HEK293 (cell line): Measurements from ENCODE around the gene CLASP2.
"Not testable (repeated sequence)": the region's sequence is repeated elsewhere in the genome, so short reads cannot be mapped to it uniquely, and the experiment has no call there.

ENCODE experiments used
- CTCF ChIA-PET: fragments of 350-600 bp; formaldehyde crosslinking; extraction: SDS; loops from one replicate; lab custom pipeline; 2021; ENCODE audit warnings: antibody characterized with exemption; lab: Yijun Ruan, JAX
- POLR2A ChIA-PET: fragments of 300-600 bp; formaldehyde crosslinking; extraction: SDS; loops from one replicate; lab custom pipeline; 2020; ENCODE audit warnings: antibody characterized with exemption, inconsistent platforms; lab: Yijun Ruan, JAX
- H3K27ac ChIP-seq: fragments of 200-500 bp; sonication (Bioruptor generic); 2 replicates; pipeline ENCODE4 v1.5.1; 2014; ENCODE audit warnings: low read depth, low read length, control low read depth, inconsistent platforms; ENCODE audit errors: extremely low read depth
- H3K36me3 ChIP-seq, 2 experiments: fragments of 200-500 bp in 1 of 2; sonication (Bioruptor generic) in 1 of 2; 1 replicate in 1 of 2; 2 replicates in 1 of 2; pipeline ENCODE4 v1.5.1; 2014 to 2017; ENCODE audit warnings: inconsistent platforms in 2 of 2, low read length in 2 of 2; ENCODE audit not compliant: control insufficient read depth in 2 of 2, insufficient read depth in 1 of 2
- H3K4me1 ChIP-seq: fragments of 200-500 bp; sonication (Bioruptor generic); 2 replicates; pipeline ENCODE4 v1.5.1; 2014; ENCODE audit warnings: mild to moderate bottlenecking, low read length, inconsistent platforms; ENCODE audit not compliant: control insufficient read depth, insufficient read depth
- H3K4me3 ChIP-seq: 2 replicates; pipeline ENCODE4 v1.5.1; 2011; ENCODE audit warnings: low read depth, mild to moderate bottlenecking, control low read depth, low read length, moderate library complexity
- H3K9me3 ChIP-seq: fragments of 200-500 bp; sonication (Bioruptor generic); 2 replicates; pipeline ENCODE4 v1.5.1; 2014; ENCODE audit warnings: low read depth, low read length, inconsistent platforms; ENCODE audit not compliant: control insufficient read depth, insufficient read depth
- FEZF1 ChIP-seq: fragments of 450-650 bp; formaldehyde crosslinking; IDR thresholded peaks from 2 replicates; pipeline ENCODE4 v1.5.1; 2016; ENCODE audit warnings: missing biosample characterization, missing genetic modification characterization
- WT1 ChIP-seq: fragments of 450-650 bp; formaldehyde crosslinking; IDR thresholded peaks from 2 replicates; pipeline ENCODE4 v1.5.1; 2016; ENCODE audit warnings: missing biosample characterization, missing genetic modification characterization
- ZBTB7A ChIP-seq: fragments of 450-650 bp; formaldehyde crosslinking; IDR thresholded peaks from 2 replicates; pipeline ENCODE4 v1.5.1; 2016; ENCODE audit warnings: low read depth, missing biosample characterization, missing genetic modification characterization
- ZBTB8A ChIP-seq: fragments of 450-650 bp; formaldehyde crosslinking; IDR thresholded peaks from 2 replicates; pipeline ENCODE4 v1.5.1; 2016; ENCODE audit warnings: missing biosample characterization, missing genetic modification characterization
- ZFP69B ChIP-seq: fragments of 450-650 bp; formaldehyde crosslinking; IDR thresholded peaks from 2 replicates; pipeline ENCODE4 v1.5.1; 2016; ENCODE audit warnings: missing biosample characterization, missing genetic modification characterization
- ZNF133 ChIP-seq: fragments of 450-650 bp; formaldehyde crosslinking; IDR thresholded peaks from 2 replicates; pipeline ENCODE4 v1.5.1; 2016; ENCODE audit warnings: missing biosample characterization, missing genetic modification characterization
- ZNF214 ChIP-seq: fragments of 450-650 bp; formaldehyde crosslinking; IDR thresholded peaks from 2 replicates; pipeline ENCODE4 v1.5.1; 2017; ENCODE audit warnings: missing biosample characterization, mild to moderate bottlenecking, missing genetic modification characterization, borderline replicate concordance
- ZNF354C ChIP-seq: fragments of 450-650 bp; formaldehyde crosslinking; IDR thresholded peaks from 2 replicates; pipeline ENCODE4 v1.5.1; 2016; ENCODE audit warnings: missing biosample characterization, missing genetic modification characterization, low read depth, borderline replicate concordance
- ZNF404 ChIP-seq: fragments of 450-650 bp; formaldehyde crosslinking; IDR thresholded peaks from 2 replicates; pipeline ENCODE4 v1.5.1; 2017; ENCODE audit warnings: missing biosample characterization, missing genetic modification characterization
- ZNF426 ChIP-seq: fragments of 450-650 bp; formaldehyde crosslinking; IDR thresholded peaks from 2 replicates; pipeline ENCODE4 v1.5.1; 2017; ENCODE audit warnings: missing biosample characterization, missing genetic modification characterization, mild to moderate bottlenecking, inconsistent platforms, moderate library complexity
- ZNF558 ChIP-seq: fragments of 450-650 bp; formaldehyde crosslinking; IDR thresholded peaks from 2 replicates; pipeline ENCODE4 v1.5.1; 2016; ENCODE audit warnings: missing biosample characterization, missing genetic modification characterization
- ZNF571 ChIP-seq: fragments of 450-650 bp; formaldehyde crosslinking; IDR thresholded peaks from 2 replicates; pipeline ENCODE4 v1.5.0; 2017; ENCODE audit warnings: missing biosample characterization, missing genetic modification characterization
- ZNF626 ChIP-seq: fragments of 450-650 bp; sonication (Bioruptor Pico); formaldehyde crosslinking; IDR thresholded peaks from 2 replicates; pipeline ENCODE4 v1.5.1; 2018; ENCODE audit warnings: missing biosample characterization, missing genetic modification characterization, inconsistent platforms
- ZNF843 ChIP-seq: fragments of 450-650 bp; formaldehyde crosslinking; IDR thresholded peaks from 2 replicates; pipeline ENCODE4 v1.5.1; 2016; ENCODE audit warnings: missing biosample characterization, missing genetic modification characterization
- TF ChIP-seq, protein P1 (sequence below): fragments of 450-650 bp; formaldehyde crosslinking; IDR thresholded peaks from 2 replicates; pipeline ENCODE4 v1.5.1; 2016; ENCODE audit warnings: missing biosample characterization, missing genetic modification characterization
- TF ChIP-seq, protein P2 (sequence below): fragments of 450-650 bp; formaldehyde crosslinking; IDR thresholded peaks from 2 replicates; pipeline ENCODE4 v1.5.0; 2017; ENCODE audit warnings: missing biosample characterization, missing genetic modification characterization, borderline replicate concordance
- TF ChIP-seq, protein P3 (sequence below): fragments of 450-650 bp; formaldehyde crosslinking; IDR thresholded peaks from 2 replicates; pipeline ENCODE4 v1.5.1; 2017; ENCODE audit warnings: missing biosample characterization, missing genetic modification characterization
- TF ChIP-seq, protein P4 (sequence below): IDR thresholded peaks from 2 replicates; pipeline ENCODE4 v1.6.1; 2011; ENCODE audit warnings: mild to moderate bottlenecking, low read depth, low read length, borderline replicate concordance
- TF ChIP-seq, protein P5 (sequence below): fragments of 450-650 bp; formaldehyde crosslinking; IDR thresholded peaks from 2 replicates; pipeline ENCODE4 v1.5.1; 2016; ENCODE audit warnings: missing biosample characterization, missing genetic modification characterization

CLASP2 gene

DNA sequence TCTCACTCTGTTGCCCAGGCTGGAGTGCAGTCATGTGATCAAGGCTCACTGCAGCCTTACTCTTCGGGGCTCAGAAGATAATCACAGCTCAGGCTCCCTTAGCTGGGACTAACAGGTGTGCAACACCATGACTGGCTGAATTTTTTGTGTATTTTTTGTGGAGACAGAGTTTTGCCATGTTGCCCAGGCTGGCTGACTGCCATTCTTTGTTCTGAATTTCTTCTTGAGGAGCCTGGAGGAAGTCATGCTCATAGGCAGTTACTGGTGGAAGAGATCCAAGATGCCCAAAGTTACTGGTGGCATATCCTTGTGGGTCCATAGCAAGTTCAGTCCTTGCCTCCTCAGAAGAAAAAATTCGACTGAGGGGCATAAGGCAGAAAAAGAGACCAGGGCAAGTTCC lies 261.3 kb downstream of the CLASP2 start (continued):
- TF ChIP-seq ZNF354C (tag by site-specific recombination) (no peak), FEZF1 (tag by site-specific recombination) (no peak), ZNF571 (tag by site-specific recombination) (no peak), ZNF843 (tag by site-specific recombination) (no peak), ZBTB8A (tag by site-specific recombination) (no peak), ZNF404 (tag by site-specific recombination) (no peak)
- TF ChIP-seq, protein P1, sequence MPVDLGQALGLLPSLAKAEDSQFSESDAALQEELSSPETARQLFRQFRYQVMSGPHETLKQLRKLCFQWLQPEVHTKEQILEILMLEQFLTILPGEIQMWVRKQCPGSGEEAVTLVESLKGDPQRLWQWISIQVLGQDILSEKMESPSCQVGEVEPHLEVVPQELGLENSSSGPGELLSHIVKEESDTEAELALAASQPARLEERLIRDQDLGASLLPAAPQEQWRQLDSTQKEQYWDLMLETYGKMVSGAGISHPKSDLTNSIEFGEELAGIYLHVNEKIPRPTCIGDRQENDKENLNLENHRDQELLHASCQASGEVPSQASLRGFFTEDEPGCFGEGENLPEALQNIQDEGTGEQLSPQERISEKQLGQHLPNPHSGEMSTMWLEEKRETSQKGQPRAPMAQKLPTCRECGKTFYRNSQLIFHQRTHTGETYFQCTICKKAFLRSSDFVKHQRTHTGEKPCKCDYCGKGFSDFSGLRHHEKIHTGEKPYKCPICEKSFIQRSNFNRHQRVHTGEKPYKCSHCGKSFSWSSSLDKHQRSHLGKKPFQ (tag by site-specific recombination), result no peak
- TF ChIP-seq, protein P2, sequence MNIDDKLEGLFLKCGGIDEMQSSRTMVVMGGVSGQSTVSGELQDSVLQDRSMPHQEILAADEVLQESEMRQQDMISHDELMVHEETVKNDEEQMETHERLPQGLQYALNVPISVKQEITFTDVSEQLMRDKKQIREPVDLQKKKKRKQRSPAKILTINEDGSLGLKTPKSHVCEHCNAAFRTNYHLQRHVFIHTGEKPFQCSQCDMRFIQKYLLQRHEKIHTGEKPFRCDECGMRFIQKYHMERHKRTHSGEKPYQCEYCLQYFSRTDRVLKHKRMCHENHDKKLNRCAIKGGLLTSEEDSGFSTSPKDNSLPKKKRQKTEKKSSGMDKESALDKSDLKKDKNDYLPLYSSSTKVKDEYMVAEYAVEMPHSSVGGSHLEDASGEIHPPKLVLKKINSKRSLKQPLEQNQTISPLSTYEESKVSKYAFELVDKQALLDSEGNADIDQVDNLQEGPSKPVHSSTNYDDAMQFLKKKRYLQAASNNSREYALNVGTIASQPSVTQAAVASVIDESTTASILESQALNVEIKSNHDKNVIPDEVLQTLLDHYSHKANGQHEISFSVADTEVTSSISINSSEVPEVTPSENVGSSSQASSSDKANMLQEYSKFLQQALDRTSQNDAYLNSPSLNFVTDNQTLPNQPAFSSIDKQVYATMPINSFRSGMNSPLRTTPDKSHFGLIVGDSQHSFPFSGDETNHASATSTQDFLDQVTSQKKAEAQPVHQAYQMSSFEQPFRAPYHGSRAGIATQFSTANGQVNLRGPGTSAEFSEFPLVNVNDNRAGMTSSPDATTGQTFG (tag by site-specific recombination), result no peak
- TF ChIP-seq, all 188 proteins: peak for 0

DNA sequence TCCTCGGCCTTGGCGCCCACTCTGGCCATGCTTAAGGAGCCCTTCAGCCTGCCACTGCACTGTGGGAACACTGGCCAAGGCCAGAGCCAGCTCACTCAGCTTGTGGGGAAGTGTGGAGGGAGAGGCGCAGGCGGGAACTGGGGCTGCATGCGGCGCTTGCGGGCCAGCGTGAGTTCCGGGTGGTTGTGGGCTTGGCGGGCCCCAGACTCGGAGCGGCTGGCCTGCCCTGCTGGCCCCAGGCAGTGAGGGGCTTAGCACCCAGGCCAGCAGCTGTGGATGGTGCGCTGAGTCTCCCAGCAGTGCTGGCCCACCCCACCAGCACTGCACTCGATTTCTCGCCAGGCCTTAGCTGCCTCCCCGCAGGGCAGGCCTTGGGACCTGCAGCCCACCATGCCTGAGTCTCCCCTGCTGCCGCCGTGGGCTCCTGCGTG lies 264.7 kb downstream of the CLASP2 start:
- TF ChIP-seq ZBTB7A (tag by site-specific recombination) (no peak), ZNF133 (no peak), ZNF558 (no peak), ZNF214 (tag by site-specific recombination) (no peak), ZFP69B (no peak), WT1 (tag by site-specific recombination) (no peak), ZNF426 (no peak), ZNF626 (tag by site-specific recombination) (no peak)
- TF ChIP-seq, protein P3, sequence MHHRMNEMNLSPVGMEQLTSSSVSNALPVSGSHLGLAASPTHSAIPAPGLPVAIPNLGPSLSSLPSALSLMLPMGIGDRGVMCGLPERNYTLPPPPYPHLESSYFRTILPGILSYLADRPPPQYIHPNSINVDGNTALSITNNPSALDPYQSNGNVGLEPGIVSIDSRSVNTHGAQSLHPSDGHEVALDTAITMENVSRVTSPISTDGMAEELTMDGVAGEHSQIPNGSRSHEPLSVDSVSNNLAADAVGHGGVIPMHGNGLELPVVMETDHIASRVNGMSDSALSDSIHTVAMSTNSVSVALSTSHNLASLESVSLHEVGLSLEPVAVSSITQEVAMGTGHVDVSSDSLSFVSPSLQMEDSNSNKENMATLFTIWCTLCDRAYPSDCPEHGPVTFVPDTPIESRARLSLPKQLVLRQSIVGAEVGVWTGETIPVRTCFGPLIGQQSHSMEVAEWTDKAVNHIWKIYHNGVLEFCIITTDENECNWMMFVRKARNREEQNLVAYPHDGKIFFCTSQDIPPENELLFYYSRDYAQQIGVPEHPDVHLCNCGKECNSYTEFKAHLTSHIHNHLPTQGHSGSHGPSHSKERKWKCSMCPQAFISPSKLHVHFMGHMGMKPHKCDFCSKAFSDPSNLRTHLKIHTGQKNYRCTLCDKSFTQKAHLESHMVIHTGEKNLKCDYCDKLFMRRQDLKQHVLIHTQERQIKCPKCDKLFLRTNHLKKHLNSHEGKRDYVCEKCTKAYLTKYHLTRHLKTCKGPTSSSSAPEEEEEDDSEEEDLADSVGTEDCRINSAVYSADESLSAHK, result no peak
- TF ChIP-seq, protein P4, sequence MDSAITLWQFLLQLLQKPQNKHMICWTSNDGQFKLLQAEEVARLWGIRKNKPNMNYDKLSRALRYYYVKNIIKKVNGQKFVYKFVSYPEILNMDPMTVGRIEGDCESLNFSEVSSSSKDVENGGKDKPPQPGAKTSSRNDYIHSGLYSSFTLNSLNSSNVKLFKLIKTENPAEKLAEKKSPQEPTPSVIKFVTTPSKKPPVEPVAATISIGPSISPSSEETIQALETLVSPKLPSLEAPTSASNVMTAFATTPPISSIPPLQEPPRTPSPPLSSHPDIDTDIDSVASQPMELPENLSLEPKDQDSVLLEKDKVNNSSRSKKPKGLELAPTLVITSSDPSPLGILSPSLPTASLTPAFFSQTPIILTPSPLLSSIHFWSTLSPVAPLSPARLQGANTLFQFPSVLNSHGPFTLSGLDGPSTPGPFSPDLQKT, result no peak
- TF ChIP-seq, protein P5, sequence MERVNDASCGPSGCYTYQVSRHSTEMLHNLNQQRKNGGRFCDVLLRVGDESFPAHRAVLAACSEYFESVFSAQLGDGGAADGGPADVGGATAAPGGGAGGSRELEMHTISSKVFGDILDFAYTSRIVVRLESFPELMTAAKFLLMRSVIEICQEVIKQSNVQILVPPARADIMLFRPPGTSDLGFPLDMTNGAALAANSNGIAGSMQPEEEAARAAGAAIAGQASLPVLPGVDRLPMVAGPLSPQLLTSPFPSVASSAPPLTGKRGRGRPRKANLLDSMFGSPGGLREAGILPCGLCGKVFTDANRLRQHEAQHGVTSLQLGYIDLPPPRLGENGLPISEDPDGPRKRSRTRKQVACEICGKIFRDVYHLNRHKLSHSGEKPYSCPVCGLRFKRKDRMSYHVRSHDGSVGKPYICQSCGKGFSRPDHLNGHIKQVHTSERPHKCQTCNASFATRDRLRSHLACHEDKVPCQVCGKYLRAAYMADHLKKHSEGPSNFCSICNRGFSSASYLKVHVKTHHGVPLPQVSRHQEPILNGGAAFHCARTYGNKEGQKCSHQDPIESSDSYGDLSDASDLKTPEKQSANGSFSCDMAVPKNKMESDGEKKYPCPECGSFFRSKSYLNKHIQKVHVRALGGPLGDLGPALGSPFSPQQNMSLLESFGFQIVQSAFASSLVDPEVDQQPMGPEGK (tag by site-specific recombination), result no peak
- ChIA-PET POLR2A (no interaction called here), CTCF (interaction anchor here (0.6 kb wide), 1 partner anchor 260 kb away, joined by 3 read pairs; no protein-coding TSS in a partner anchor)

DNA sequence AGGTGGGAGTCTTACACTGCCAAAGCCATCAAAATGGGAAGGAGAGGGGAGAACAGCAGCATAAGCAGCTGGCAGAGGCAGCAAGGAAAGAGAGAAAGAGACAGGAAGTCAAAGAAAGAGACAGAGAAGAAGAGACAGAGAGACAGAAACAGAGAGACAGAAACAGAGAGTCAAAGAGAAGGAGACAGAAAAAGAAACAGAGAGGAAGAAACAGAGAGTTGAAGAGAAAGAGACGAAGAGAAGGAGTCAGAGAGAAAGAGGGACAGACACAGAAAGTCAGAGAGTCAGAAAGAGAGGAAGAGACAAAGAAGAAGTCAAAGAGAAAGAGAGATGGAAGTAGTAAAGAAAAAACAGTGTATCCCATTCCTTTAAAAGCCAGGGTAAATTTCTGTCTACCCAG lies 266.1 kb downstream of the CLASP2 start:
- H3K9me3 ChIP-seq, POLR2A ChIA-PET, H3K4me1 ChIP-seq, H3K4me3 ChIP-seq, CTCF ChIA-PET, H3K36me3 ChIP-seq, H3K27ac ChIP-seq: not testable (repeated sequence)

More for the DNA sequence above, 264.7 kb downstream of the CLASP2 start:
- Histone ChIP-seq H3K4me3 (no peak overlapping the region), H3K4me1 (no peaks in the 10 kb centered on the region), H3K36me3 (no peaks in the 10 kb centered on the region), H3K9me3 (no peaks in the 10 kb centered on the region), H3K27ac (no peak overlapping the region)
